Measurements from ENCODE around the gene ZCCHC17.

- TF ChIP-seq CTCF (IDR thresholded peaks at IDR 0.05), result no peak
- TF ChIP-seq EZH2 (IDR thresholded peaks at IDR 0.05; ENCODE audit: borderline replicate concordance, insufficient read depth, low read depth, low read length, poor library complexity, severe bottlenecking), result no peak
These were observed 71.8 kb downstream of the ZCCHC17 start for GRCh38 chr1:31368611-31369107.

Data from B cell (primary cell).